ENCODE results near the gene NRF1. TPM values are rescaled to one million over a fixed set of nuclear protein-coding genes. Genes with fewer than 3 reads are reported as not detected.
"Not testable (repeated sequence)": the region's sequence is repeated elsewhere in the genome, so short reads cannot be mapped to it uniquely, and the experiment has no call there.

NRF1 gene
- total RNA-seq, 1 donor from 2014 or later: 32.4 TPM

GRCh38 chr7:129607471-129608120 is 3.9 kb upstream of the NRF1 start:
- DNase-seq (ENCODE audit: low spot score): no peak

- no peak for DNase-seq (ENCODE audit: low spot score)
These were observed 1.9 kb upstream of the NRF1 start for GRCh38 chr7:129609666-129610065.

DNA sequence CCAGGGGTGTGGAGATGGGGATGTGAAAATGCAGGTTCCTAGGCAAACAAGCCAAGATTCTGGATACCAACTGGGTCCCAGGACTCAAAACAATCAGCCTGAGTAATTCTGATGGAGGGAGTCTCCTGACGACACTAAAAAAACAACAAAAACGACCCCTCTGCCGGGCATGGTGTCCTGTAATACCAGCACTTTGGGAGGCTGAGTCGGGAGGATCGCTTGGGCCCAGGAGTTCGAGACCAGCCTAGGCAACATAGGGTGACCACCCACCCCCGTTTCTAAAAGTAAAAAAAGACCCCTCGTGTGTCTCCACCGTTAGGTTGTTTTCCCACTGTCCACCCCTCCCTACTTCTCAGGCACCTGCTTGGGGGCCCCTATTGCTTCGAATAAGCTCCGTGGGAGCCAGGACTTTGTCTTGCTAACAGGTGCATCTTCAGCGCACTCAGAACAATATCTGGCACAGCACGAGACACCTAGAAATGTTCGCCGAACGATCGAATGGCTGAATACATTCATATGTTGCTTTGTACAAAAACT is 743 bp upstream of the NRF1 start:
- no peak for DNase-seq (ENCODE audit: low spot score)

DNA sequence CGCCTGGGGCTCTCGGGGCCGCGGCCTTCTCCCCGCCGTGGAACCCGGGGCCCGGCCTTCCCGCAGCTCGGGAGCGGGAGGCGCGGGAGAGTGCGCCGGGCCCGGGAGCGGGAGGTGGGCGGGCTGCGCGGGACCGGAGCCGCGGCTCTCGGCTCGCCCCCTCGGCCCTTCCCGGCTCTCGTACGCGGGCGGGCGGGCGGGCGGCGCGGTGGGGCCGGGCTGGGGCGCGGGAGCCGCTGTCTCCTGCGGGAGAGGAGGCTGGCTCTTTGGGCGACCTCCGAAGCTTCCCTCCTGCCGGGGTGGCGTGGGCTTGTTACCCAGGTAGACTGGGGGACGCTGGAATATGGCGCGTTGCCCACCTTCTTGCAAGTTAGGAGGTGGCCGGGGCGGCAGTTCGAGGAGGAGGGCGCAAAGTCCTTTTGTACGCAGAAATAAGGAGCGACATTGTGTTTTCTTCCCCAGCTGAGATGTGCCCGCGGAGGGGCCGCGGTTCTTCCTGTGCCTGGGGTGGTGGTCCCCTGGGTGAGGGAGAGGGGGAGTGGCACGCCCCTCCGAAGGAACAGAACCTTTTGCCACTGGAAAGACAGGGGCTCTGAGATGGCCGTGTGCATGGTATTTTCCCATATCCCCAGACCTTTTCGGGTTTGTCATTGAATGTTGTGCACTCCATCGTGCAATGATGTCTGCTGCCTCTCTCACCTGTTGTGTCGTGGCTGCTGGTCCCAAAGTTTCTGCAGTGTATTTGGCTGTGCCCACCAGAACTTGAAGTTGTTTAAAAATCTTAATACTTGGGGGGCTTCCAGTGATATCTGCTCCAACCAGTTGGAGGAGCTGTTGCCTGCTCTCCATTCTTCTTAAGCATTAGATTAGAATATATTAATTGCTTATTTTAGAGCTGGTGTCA is 844 bp downstream of the NRF1 start:
- peak; percentile 54 for DNase-seq (ENCODE audit: low spot score)

- DNase-seq (ENCODE audit: low spot score): no peak
These were observed 1.5 kb downstream of the NRF1 start for GRCh38 chr7:129613016-129613337.

- no peak for DNase-seq (ENCODE audit: low spot score)
These were observed 3.5 kb downstream of the NRF1 start for GRCh38 chr7:129615018-129615417.

DNA sequence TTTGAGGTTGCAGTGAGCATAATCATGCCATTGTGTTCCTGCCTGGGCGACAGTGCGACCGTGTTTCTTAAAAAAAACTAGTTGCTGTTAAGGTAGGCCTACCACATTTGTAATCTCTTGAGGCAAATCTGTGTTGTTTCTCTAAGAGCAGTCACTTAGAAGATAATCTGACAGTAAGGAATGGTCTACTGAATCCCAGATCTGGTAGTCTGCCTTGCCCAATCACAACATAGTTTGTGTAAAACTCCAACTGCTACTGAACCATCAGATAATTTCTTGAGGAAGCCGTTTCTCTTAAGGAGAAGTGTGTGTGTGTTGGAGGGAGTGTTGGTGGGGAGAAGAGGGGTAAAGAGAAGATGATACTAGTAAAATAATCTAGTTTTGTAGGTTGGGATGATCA is 5.0 kb downstream of the NRF1 start:
- no peak for DNase-seq (ENCODE audit: low spot score)

GRCh38 chr7:129617178-129617577 is 5.7 kb downstream of the NRF1 start:
- DNase-seq (ENCODE audit: low spot score): no peak

GRCh38 chr7:129617652-129618051 is 6.1 kb downstream of the NRF1 start:
- DNase-seq (ENCODE audit: low spot score): no peak

DNA sequence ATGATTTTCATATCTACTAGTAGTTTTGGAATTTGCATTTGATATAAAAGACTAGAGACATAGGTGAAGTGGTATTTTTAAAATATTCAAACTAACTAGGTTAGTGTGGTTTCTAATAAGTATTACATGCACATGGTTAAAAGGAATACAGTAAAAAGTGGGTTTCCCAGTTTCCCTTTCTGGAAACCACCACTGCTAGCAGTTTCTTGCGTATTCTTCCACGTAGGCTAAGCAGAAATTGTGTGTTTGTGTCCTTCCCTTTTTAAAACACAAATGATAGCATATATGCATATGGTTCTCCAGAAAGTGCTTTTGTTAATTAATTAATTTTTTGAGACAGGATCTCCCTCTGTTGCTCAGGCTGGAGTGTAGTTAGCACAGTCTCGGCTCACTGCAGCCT is 15.4 kb downstream of the NRF1 start:
- no peak for DNase-seq (ENCODE audit: low spot score)

- DNase-seq (ENCODE audit: low spot score): no peak
These were observed 18.8 kb downstream of the NRF1 start for GRCh38 chr7:129630341-129630740.

DNA sequence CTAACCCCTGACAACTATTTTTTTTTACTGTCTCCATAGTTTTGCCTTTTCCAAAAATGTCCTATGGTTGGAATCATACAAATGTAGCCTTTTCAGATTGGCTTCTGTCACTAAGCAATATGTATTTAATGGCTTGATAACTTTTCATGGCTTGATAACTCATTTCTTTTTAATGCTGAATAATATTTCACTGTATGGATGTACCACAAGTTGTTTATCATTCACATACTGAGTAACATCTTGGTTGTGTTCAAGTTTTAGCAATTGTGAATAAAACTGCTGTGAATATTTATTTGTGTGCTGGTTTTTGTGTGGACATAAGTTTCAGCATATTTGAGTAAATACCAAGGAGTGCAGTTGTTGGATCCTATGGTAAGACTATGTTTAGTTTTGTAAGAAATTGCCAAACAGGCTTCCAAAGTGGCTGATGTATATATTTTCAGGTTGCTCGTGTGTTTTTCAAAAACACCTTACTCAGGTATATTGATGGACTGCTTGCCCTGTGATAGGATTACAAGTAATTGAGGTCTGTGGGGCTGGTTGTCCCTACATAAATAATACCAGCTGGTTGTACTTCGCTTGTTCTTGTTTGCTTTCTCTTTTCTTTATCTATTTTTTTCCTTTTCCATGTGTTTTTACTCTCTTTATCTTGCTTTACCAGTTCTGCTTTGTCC is 23.0 kb downstream of the NRF1 start:
- DNase-seq (ENCODE audit: low spot score): no peak

DNA sequence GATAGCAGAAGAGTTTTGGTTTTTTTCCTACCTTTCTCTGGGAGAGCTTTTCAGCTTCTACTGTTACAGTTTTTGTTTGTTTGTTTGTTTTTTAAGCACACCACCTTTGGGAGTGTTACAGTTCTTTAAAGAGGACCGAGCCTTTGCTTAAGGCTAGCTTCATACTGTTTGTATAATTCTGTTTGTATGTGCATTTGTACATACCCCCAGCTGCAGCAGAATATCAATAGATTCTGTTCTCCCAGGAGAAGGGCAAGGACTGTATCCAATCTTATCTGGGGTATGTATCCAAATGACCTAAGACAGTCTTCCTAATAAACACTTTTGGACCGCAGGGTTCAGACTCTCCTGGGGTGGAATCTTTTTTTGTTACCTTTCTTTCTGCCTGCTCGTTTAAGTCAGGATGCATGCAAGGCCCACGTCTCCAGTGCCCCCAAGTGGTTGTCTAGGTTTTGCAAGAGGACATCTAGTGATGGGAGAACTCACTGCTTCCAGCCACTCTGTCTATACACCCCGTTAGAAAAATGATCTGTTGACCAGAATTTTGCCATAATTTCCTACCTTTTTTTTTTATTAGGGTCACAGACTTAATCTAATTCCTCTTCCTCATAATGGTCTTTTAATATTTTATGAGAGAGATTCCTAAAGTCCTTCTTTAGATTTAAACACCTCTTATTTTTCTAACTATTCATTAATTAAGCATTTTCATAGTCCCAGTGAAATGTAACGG is 23.9 kb downstream of the NRF1 start:
- no peak for DNase-seq (ENCODE audit: low spot score)

GRCh38 chr7:129636030-129636550 is 24.6 kb downstream of the NRF1 start:
- not testable (repeated sequence) for DNase-seq (ENCODE audit: low spot score)

GRCh38 chr7:129636641-129637040 is 25.1 kb downstream of the NRF1 start:
- no peak for DNase-seq (ENCODE audit: low spot score)

- no peak for DNase-seq (ENCODE audit: low spot score)
These were observed 28.9 kb downstream of the NRF1 start for GRCh38 chr7:129640400-129640799.

DNA sequence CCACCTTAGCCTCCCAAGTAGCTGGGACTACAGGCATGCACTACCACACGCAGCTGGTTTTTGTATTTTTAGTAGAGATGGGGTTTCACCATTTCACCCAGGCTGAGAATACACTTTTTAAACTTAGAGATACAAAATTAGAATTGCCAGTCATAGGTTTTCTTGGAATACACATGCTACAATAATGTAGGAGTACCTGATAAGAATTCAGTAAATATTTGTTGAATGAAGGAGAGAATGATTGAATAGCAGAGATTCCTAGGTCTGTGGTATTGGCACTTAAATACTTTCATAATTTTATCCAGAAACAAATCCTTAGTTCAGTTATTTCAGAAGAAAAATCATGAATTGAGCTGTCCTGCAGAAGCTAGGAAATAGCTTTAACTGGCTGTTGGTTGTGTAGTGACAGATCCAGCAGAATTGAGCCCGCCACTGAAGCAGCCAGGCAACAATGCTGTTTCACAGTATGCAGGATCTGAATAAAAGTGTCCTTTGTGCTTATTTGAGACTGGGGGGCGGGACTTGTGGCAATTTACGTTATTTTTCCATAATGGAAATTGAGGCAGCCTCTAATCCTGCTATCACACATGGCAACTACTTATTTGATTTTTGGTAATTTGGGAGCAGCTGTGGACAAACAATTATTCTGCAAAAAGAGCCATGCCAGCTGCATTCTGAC is 31.5 kb downstream of the NRF1 start:
- no peak for DNase-seq (ENCODE audit: low spot score)

DNA sequence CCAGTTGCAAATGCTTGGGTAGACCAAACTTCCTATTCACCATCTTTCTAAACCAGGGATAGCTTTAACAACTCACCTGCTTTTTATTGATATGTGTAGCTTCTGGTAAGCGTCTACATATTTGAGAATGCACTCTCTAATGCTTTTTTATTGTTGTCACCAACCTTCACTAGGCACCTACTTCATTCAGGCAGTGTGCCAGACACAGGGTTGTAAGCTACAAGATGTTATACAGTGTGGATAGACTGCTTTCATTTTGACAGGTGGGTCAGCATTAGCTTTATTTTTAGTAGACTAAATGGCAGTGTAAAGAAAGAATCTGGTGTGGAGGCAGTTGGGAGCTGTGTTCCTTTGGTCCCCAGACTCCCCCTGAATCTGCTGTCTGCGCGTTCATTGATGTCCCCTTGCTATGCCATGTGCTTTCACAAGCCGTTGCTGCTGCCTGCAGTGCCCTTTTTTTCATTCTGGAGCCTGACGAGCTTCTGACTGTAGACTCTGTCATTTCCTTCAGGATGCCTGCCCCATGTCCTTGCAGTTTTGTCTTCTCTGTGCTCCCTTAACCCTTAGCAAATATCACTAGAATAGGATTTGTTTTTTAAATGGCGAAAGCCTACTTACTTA is 32.1 kb downstream of the NRF1 start:
- no peak for DNase-seq (ENCODE audit: low spot score)

DNA sequence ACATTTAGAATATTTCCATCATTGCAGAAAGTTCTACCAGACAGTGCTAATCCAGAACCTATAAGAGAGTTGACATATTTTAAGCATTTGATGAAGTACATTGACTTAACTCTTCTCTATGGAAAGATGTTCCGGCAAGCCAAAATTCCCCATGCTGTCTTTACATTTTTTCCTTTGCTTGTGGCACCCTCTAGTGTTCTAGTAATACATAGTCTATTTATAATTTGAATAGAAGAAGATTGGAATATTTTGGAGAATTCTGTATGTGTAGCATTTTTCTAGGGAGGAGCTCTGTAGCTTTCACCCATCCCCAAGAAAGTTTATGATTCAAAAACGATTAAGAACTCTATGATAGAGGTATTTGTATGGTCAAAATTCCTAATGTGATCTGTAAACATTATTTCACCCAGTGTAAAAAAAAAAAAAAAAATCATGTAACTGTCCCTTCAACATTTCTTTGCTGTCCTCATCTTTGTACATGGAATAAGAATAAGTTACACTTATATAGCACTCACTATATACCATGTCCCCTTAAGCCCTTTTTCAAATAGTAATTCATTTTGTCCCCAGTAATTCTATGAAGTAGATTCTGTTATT is 33.2 kb downstream of the NRF1 start:
- DNase-seq (ENCODE audit: low spot score): no peak

DNA sequence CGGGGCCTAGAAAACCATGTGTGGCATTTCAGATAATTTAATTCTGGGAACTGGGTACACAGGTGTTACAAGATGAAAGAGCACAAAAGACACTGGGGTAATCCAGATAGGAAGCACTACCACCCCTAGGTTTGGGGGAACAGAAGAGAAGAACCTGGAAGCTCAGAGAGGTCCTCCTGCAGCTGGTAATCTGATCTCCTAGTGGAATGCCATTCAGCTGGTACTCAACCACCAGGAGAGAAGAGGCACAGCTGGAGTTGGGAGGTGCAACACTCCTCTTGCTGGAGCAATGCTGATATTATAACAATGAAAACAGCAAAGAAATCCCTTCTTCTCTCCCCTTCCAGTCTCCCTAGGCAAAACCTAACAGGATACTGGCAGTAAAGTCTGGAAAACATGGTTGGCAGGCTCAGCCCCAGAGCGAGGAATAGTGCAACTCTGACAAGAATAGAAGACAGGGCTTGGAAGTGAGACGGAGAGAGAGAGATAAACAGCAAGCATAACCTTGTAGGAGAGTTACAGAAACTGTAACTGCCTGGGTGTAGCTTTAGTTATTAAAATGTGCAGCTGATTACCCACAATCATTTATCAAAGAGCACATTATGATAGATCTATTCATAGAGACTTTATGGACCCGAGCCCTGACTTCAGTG is 35.0 kb downstream of the NRF1 start:
- DNase-seq (ENCODE audit: low spot score): no peak
